K562 treated with DMSO at 1 percent for 48 hours (cell line): ENCODE measurements around the gene LTBP1. TPM values are rescaled to one million over a fixed set of nuclear protein-coding genes. Genes with fewer than 3 reads are reported as not detected.

Experiments used
- total RNA-seq: library from RNA; unstranded; fragments of 300-600 nt; gene quantifications from 2 replicates; pipeline ENCODE4 v1.2.3, GENCODE V29; 2022; ENCODE audit warnings: low replicate concordance; ENCODE audit errors: extremely low read depth

The LTBP1 gene
- not detected in 2 replicates for total RNA-seq

GRCh38 chr2:32946314-32947075 is at the start of gene LTBP1:
Gene LTBP1, plus strand, starts transcription at chr2:32946953. Its CDS starts 372 bp downstream, at chr2:32947325.

